Prostate gland (tissue), 2 donors: ENCODE measurements around the gene RASSF4. TPM values are rescaled to one million over a fixed set of nuclear protein-coding genes. Genes with fewer than 3 reads are reported as not detected.

Experiments
- DNase-seq: peaks from one replicate; pipeline ENCODE4 v3.0.0-alpha.2; 2019; ENCODE audit warnings: low spot score
- H3K27ac ChIP-seq, 2 donors: fragments of 200-600 bp; sonication (generic); 2 replicates each; pipeline ENCODE4 v1.5.1; 2017 to 2019
- H3K27me3 ChIP-seq: fragments of 200-600 bp; sonication (generic); replicated peaks from 2 replicates; pipeline ENCODE4 v1.5.1; 2019; ENCODE audit not compliant: insufficient read depth
- H3K36me3 ChIP-seq, 2 donors: fragments of 200-600 bp; sonication (generic); 1 replicate in 1 of 2; 2 replicates in 1 of 2; pipeline versions ENCODE4 v1.5.1 to v1.8.1; 2017 to 2019
- H3K4me1 ChIP-seq: fragments of 200-600 bp; sonication (generic); replicated peaks from 2 replicates; pipeline ENCODE4 v1.5.1; 2019
- H3K4me3 ChIP-seq, 2 donors: fragments of 200-600 bp; sonication (generic); 2 replicates each; pipeline ENCODE4 v1.5.1; 2017 to 2019
- H3K9me3 ChIP-seq: fragments of 200-600 bp; sonication (generic); 2 replicates; pipeline ENCODE4 v1.5.1; 2017
- POLR2A ChIP-seq: fragments of 450-650 bp; IDR thresholded peaks from one replicate; pipeline ENCODE4 v1.6.1; 2016; ENCODE audit warnings: antibody characterized with exemption, mild to moderate bottlenecking
- POLR2AphosphoS5 ChIP-seq: sonication (generic); formaldehyde crosslinking; IDR thresholded peaks from one replicate; pipeline ENCODE4 v1.6.1; 2017; ENCODE audit warnings: antibody characterized with exemption
- WGBS: methylation state at CpG from one replicate; pipeline ENCODE4 v1.1.5; 2018; 5-methylcytosine and 5-hydroxymethylcytosine counted together
- intact Hi-C: fragments of 100-400 bp; cut with DNase I; formaldehyde crosslinking; loops from one replicate; pipeline ENCODE4 v1.14.2; 2022
- total RNA-seq, 2 donors: library from RNA; depleted of rRNA; stranded (reverse); fragments of >200 nt; gene quantifications; one replicate each; pipeline ENCODE4 v1.1.0, GENCODE V29; 2016
- TF ChIP-seq, protein P1 (sequence below), 4 experiments: fragments of 200-600 bp in 2 of 4; fragments of 450-650 bp in 2 of 4; sonication (generic) in 2 of 4; IDR thresholded peaks; 1 replicate in 3 of 4; 2 replicates in 1 of 4; pipeline ENCODE4 v1.5.1; 2016 to 2019; ENCODE audit warnings: antibody characterized with exemption in 4 of 4, mild to moderate bottlenecking in 2 of 4, moderate library complexity in 2 of 4

RASSF4 gene
- total RNA-seq, 2 donors from 2014 or later = 6.1 to 31.0 TPM

GRCh38 chr10:44982496-44982895, 22.9 kb downstream of the RASSF4 start:
- TF ChIP-seq POLR2A (no peak), POLR2AphosphoS5 (no peak)
- TF ChIP-seq, protein P1, sequence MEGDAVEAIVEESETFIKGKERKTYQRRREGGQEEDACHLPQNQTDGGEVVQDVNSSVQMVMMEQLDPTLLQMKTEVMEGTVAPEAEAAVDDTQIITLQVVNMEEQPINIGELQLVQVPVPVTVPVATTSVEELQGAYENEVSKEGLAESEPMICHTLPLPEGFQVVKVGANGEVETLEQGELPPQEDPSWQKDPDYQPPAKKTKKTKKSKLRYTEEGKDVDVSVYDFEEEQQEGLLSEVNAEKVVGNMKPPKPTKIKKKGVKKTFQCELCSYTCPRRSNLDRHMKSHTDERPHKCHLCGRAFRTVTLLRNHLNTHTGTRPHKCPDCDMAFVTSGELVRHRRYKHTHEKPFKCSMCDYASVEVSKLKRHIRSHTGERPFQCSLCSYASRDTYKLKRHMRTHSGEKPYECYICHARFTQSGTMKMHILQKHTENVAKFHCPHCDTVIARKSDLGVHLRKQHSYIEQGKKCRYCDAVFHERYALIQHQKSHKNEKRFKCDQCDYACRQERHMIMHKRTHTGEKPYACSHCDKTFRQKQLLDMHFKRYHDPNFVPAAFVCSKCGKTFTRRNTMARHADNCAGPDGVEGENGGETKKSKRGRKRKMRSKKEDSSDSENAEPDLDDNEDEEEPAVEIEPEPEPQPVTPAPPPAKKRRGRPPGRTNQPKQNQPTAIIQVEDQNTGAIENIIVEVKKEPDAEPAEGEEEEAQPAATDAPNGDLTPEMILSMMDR (IDR thresholded peaks at IDR 0.05) = no peak
- Histone ChIP-seq H3K4me3 (no peak overlapping the region), H3K36me3 (no peaks in the 10 kb centered on the region), H3K27ac (no peak overlapping the region), H3K27me3 (no peaks in the 10 kb centered on the region), H3K9me3 (no peaks in the 10 kb centered on the region), H3K4me1 (peaks cover 20% of the 10 kb centered on the region)
- intact Hi-C loops = no loop called here
- no peak for DNase-seq
- WGBS = 97% methylated on average over 9 of the region's 9 CpGs

DNA sequence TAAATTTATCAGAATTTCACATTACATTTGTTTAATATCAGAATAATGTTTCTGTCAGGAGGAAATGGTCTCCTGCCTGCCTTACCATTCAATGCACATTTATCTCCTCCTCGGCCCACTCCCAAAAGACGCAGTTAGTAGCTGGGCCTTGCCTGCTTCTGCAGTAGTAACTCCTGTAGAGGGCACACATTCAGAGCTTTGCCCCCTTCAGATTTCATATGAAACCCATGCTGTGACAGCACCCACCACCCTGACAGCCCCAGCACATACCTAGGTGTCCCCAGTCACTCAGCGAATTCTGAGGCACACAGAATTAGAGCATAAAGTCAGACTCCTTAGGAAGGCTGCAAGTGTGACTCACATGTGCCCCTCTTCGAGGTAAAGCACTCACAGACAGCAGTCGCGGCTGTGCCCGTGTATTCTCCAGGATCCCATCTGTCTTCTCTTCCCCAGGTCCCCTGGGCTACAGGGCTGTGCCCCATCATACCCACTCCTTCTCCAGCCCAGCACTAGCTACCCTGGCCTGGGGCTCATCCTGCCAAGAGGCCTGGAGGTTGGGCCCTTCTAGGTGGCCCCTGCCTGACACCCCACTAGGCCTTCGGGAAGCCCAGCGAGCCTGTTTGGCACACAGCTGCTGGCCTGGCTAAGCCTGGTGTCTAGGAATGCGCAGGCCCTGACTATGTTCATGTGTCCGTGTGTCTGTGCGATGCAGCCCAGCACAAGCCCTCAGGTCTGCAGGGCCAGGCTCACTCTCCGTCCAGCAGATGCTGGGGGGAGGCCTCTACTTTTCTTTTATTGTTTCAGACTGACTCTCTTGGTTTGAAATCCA, 23.7 kb downstream of the RASSF4 start:
- no peaks in the 10 kb centered on the region for H3K27me3 ChIP-seq
- DNase-seq = no peak
- 90% methylated on average over 13 of the region's 13 CpGs for WGBS
- no peaks in the 10 kb centered on the region for H3K36me3 ChIP-seq
- intact Hi-C loops = no loop called here
- H3K9me3 ChIP-seq = no peaks in the 10 kb centered on the region
- no peak overlapping the region for H3K27ac ChIP-seq
- TF ChIP-seq POLR2A = no peak
- no peak for TF ChIP-seq POLR2AphosphoS5
- TF ChIP-seq, protein P1 (IDR thresholded peaks at IDR 0.05) = no peak
- no peak overlapping the region for H3K4me3 ChIP-seq
- peaks cover 20% of the 10 kb centered on the region for H3K4me1 ChIP-seq

GRCh38 chr10:44983895-44984278, 24.3 kb downstream of the RASSF4 start:
- 93% methylated on average over 10 of the region's 10 CpGs for WGBS
- Histone ChIP-seq H3K27me3 (no peaks in the 10 kb centered on the region), H3K36me3 (no peaks in the 10 kb centered on the region), H3K4me3 (no peak overlapping the region), H3K4me1 (peaks cover 19% of the 10 kb centered on the region), H3K27ac (no peak overlapping the region), H3K9me3 (no peaks in the 10 kb centered on the region)
- DNase-seq = no peak
- TF ChIP-seq POLR2A (no peak), POLR2AphosphoS5 (no peak)
- TF ChIP-seq, protein P1 (IDR thresholded peaks at IDR 0.05) = no peak
- intact Hi-C loops = no loop called here

DNA sequence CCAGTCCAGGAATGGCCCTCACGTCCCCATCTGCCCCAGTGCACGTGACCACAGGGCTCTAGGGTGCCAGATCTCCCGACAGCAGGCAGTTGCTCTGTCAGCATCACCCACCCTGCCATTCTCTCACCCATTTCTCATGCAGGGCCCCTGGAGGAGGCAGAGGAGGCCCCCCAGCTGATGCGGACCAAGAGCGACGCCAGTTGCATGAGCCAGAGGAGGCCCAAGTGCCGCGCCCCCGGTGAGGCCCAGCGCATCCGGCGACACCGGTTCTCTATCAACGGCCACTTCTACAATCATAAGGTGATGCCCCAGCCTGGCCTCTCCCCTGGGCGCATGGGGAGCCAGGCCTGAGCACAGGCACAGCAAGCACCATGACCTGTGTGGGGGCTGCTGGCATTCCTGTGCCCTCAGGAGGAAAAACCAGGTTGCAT, 25.1 kb downstream of the RASSF4 start:
- H3K4me3 ChIP-seq = no peak overlapping the region
- no peak overlapping the region for H3K27ac ChIP-seq
- no peaks in the 10 kb centered on the region for H3K9me3 ChIP-seq
- TF ChIP-seq, protein P1 (IDR thresholded peaks at IDR 0.05) = no peak
- TF ChIP-seq POLR2A (no peak), POLR2AphosphoS5 (no peak)
- WGBS = 94% methylated on average over 15 of the region's 15 CpGs
- intact Hi-C loops = no loop called here
- H3K27me3 ChIP-seq = no peaks in the 10 kb centered on the region
- no peaks in the 10 kb centered on the region for H3K36me3 ChIP-seq
- no peak for DNase-seq
- H3K4me1 ChIP-seq = peaks cover 11% of the 10 kb centered on the region

- H3K27me3 ChIP-seq = no peaks in the 10 kb centered on the region
- TF ChIP-seq POLR2A (no peak), POLR2AphosphoS5 (no peak)
- TF ChIP-seq, protein P1 (IDR thresholded peaks at IDR 0.05) = no peak
- no peaks in the 10 kb centered on the region for H3K36me3 ChIP-seq
- H3K4me1 ChIP-seq = peaks cover 11% of the 10 kb centered on the region
- 70% methylated on average over 9 of the region's 9 CpGs for WGBS
- H3K27ac ChIP-seq = no peak overlapping the region
- no peak for DNase-seq
- no peak overlapping the region for H3K4me3 ChIP-seq
- H3K9me3 ChIP-seq = no peaks in the 10 kb centered on the region
- intact Hi-C loops = no loop called here
These were observed 25.6 kb downstream of the RASSF4 start for GRCh38 chr10:44985175-44985681.
